Endothelial cell of umbilical vein (primary cell): ENCODE measurements around the gene NEAT1. TPM values are rescaled to one million over a fixed set of nuclear protein-coding genes. Genes with fewer than 3 reads are reported as not detected.

Source experiments
- BruUV-seq: library from RNA; stranded (reverse); fragments of 400-500 nt; replicated peaks from 2 replicates; lab custom pipeline; 2021; lab: Mats Ljungman, UMichigan
- CTCF ChIA-PET: fragments of 300-600, 350-600 bp; sonication (Branson Sonifier 250); formaldehyde crosslinking; loops from one replicate; lab custom pipeline; 2021; ENCODE audit warnings: antibody characterized with exemption, inconsistent platforms; lab: Charles Lee
- POLR2A ChIA-PET: fragments of 300-600, 350-600 bp; sonication (Branson Sonifier 250); formaldehyde crosslinking; loops from one replicate; lab custom pipeline; 2021; ENCODE audit warnings: antibody characterized with exemption, inconsistent platforms; lab: Charles Lee
- DNase-seq: peaks from one replicate; pipeline ENCODE4 v3.0.0-alpha.2; 2011; ENCODE audit warnings: low read depth, low spot score
- FAIRE-seq: peaks from 2 replicates; lab custom pipeline; 2011; peaks lifted over from hg19 to GRCh38; lab: Jason Lieb, UNC
- H2AFZ ChIP-seq: 2 replicates; pipeline ENCODE4 v1.6.0; 2012; ENCODE audit warnings: low read depth, low read length, control low read depth, inconsistent platforms
- H3K27ac ChIP-seq: 2 replicates; pipeline ENCODE4 v1.5.1; 2011; ENCODE audit warnings: low read depth, mild to moderate bottlenecking, control low read depth, low read length, moderate library complexity; ENCODE audit not compliant: insufficient read depth
- H3K27me3 ChIP-seq, 2 experiments: 2 replicates each; pipeline versions ENCODE4 v1.6.0 to v1.6.1; 2011; ENCODE audit warnings: low read length in 2 of 2, mixed read lengths in 1 of 2; ENCODE audit not compliant: control insufficient read depth in 2 of 2, insufficient read depth in 2 of 2
- H3K36me3 ChIP-seq, 2 experiments: 2 replicates in 1 of 2; 3 replicates in 1 of 2; pipeline ENCODE4 v1.5.1; 2011; ENCODE audit warnings: low read length in 2 of 2, mild to moderate bottlenecking in 1 of 2, moderate library complexity in 1 of 2; ENCODE audit not compliant: control insufficient read depth in 2 of 2, insufficient read depth in 2 of 2; ENCODE audit errors: extremely low read depth in 1 of 2
- H3K4me1 ChIP-seq: 3 replicates; pipeline ENCODE4 v1.5.1; 2011; ENCODE audit warnings: mild to moderate bottlenecking, low read length; ENCODE audit not compliant: control insufficient read depth, insufficient read depth; ENCODE audit errors: extremely low read depth
- H3K4me2 ChIP-seq: 2 replicates; pipeline ENCODE4 v1.6.1; 2011; ENCODE audit warnings: low read length, control low read depth, mixed read lengths; ENCODE audit not compliant: insufficient read depth
- H3K4me3 ChIP-seq, 3 experiments: fragments of 200-600 bp in 1 of 3; sonication (generic), shearing (Covaris generic) in 1 of 3; replicated peaks in 1 of 3; 2 replicates each; pipeline ENCODE4 v1.5.1; 2011 to 2016; ENCODE audit warnings: control low read depth in 3 of 3, low read length in 3 of 3, mild to moderate bottlenecking in 2 of 3, inconsistent platforms in 1 of 3, low read depth in 1 of 3, moderate library complexity in 1 of 3; ENCODE audit not compliant: insufficient read depth in 1 of 3
- H3K79me2 ChIP-seq: 2 replicates; pipeline ENCODE4 v1.6.0; 2012; ENCODE audit warnings: low read length, inconsistent platforms; ENCODE audit not compliant: control insufficient read depth, insufficient read depth
- H3K9ac ChIP-seq: replicated peaks from 2 replicates; pipeline ENCODE3; 2011; ENCODE audit warnings: low read length, control low read depth; ENCODE audit not compliant: insufficient read depth; ENCODE audit errors: extremely low read depth
- H3K9me1 ChIP-seq: replicated peaks from 3 replicates; pipeline ENCODE4 v1.6.0; 2011; ENCODE audit warnings: mild to moderate bottlenecking, low read length; ENCODE audit not compliant: control insufficient read depth, insufficient read depth; ENCODE audit errors: extremely low read depth
- H3K9me3 ChIP-seq: replicated peaks from 2 replicates; pipeline ENCODE4 v1.5.1; 2012; ENCODE audit warnings: low read length, inconsistent platforms; ENCODE audit not compliant: control insufficient read depth, insufficient read depth
- H4K20me1 ChIP-seq: replicated peaks from 2 replicates; pipeline ENCODE3; 2011; ENCODE audit warnings: mild to moderate bottlenecking, low read length; ENCODE audit not compliant: control insufficient read depth, insufficient read depth; ENCODE audit errors: extremely low read depth
- EZH2 ChIP-seq: IDR thresholded peaks from 2 replicates; pipeline ENCODE4 v1.6.1; 2012; ENCODE audit warnings: borderline replicate concordance, low read depth, mild to moderate bottlenecking, moderate library complexity, low read length, inconsistent platforms; ENCODE audit not compliant: severe bottlenecking
- FOS ChIP-seq: IDR thresholded peaks from 2 replicates; pipeline ENCODE4 v1.6.1; 2011; ENCODE audit warnings: mild to moderate bottlenecking, low read length, moderate library complexity, borderline replicate concordance; ENCODE audit not compliant: insufficient read depth
- JUN ChIP-seq: IDR thresholded peaks from 2 replicates; pipeline ENCODE4 v1.6.1; 2011; ENCODE audit warnings: borderline replicate concordance, low read depth; ENCODE audit not compliant: insufficient read length, insufficient read depth
- MYC ChIP-seq: IDR thresholded peaks from one replicate; pipeline ENCODE4 v1.6.1; 2011; ENCODE audit warnings: mild to moderate bottlenecking, low read depth, low read length
- POLR2AphosphoS5 ChIP-seq: IDR thresholded peaks from 2 replicates; pipeline ENCODE4 v1.6.1; 2012; ENCODE audit warnings: low read depth, mild to moderate bottlenecking, control low read depth, low read length, moderate library complexity; ENCODE audit not compliant: insufficient read depth
- dilution Hi-C: fragments of 300-500 bp; cut with MboI; formaldehyde crosslinking; loops from one replicate; pipeline ENCODE4 v1.15.0; 2019; ENCODE audit warnings: low sequenced_read_pairs; ENCODE audit not compliant: extremely low pct_ligation_motif_present
- intact Hi-C: fragments of 100-400 bp; cut with micrococcal nuclease; formaldehyde crosslinking; loops from one replicate; pipeline ENCODE4 v1.10.0; 2022
- polyA plus RNA-seq, 4 experiments: library from polyadenylated mRNA; depleted of rRNA in 3 of 4; stranded (reverse) in 3 of 4; unstranded in 1 of 4; fragments of >200 nt; gene quantifications; 2 replicates each; pipeline versions ENCODE4 v1.2.1 to v1.2.3, GENCODE V29; 2011 to 2012; ENCODE audit warnings: missing spikeins in 1 of 4
- total RNA-seq: library from RNA; stranded (reverse); gene quantifications from 2 replicates; pipeline ENCODE4 v1.2.3, GENCODE V29; 2021
- TF ChIP-seq, protein P1 (sequence below), 2 donors: IDR thresholded peaks; 1 replicate in 1 of 2; 2 replicates in 1 of 2; pipeline ENCODE4 v1.5.1; 2011; ENCODE audit warnings: low read length in 2 of 2, mild to moderate bottlenecking in 2 of 2, moderate library complexity in 2 of 2, control low read depth in 1 of 2, inconsistent platforms in 1 of 2, low read depth in 1 of 2; ENCODE audit not compliant: insufficient read depth in 1 of 2; ENCODE audit errors: extremely low read depth in 1 of 2

The NEAT1 gene
- total and polyA plus RNA-seq, 2 donors (not counting 3 experiments of a cell fraction or from before 2014, with no cell fraction given): 34.4 to 957 TPM

- H3K4me3 ChIP-seq: no peak overlapping the region
- dilution Hi-C loops (no loop called here), intact Hi-C loops (no loop called here)
- no peaks in the 10 kb centered on the region for H3K4me1 ChIP-seq
- no peaks in the 10 kb centered on the region for H3K9me3 ChIP-seq
- no peaks in the 10 kb centered on the region for H3K27me3 ChIP-seq
- peaks cover 20% of the 10 kb centered on the region for H3K79me2 ChIP-seq
- no TSS peak for BruUV-seq
- H3K9me1 ChIP-seq: no peaks in the 10 kb centered on the region
- ChIA-PET CTCF (interaction anchor here (1.0 to 2.6 kb wide), 6 partner anchors 22 to 64 kb away, joined by 3 to 15 read pairs (median 8); partner anchors contain the start of gene MALAT1), POLR2A (interaction anchor here (0.5 to 6.9 kb wide), 8 partner anchors 9 to 123 kb away, joined by 3 to 70 read pairs (median 4); partner anchors contain the start of gene MALAT1)
- peak; percentile 55 for DNase-seq
- H4K20me1 ChIP-seq: no peaks in the 10 kb centered on the region
- no peak overlapping the region for H3K4me2 ChIP-seq
- TF ChIP-seq, protein P1, sequence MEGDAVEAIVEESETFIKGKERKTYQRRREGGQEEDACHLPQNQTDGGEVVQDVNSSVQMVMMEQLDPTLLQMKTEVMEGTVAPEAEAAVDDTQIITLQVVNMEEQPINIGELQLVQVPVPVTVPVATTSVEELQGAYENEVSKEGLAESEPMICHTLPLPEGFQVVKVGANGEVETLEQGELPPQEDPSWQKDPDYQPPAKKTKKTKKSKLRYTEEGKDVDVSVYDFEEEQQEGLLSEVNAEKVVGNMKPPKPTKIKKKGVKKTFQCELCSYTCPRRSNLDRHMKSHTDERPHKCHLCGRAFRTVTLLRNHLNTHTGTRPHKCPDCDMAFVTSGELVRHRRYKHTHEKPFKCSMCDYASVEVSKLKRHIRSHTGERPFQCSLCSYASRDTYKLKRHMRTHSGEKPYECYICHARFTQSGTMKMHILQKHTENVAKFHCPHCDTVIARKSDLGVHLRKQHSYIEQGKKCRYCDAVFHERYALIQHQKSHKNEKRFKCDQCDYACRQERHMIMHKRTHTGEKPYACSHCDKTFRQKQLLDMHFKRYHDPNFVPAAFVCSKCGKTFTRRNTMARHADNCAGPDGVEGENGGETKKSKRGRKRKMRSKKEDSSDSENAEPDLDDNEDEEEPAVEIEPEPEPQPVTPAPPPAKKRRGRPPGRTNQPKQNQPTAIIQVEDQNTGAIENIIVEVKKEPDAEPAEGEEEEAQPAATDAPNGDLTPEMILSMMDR (IDR thresholded peaks at IDR 0.05; ENCODE audit: extremely low read depth in 1 of 2, insufficient read depth in 1 of 2, low read depth in 1 of 2, low read length in 2 of 2): no peak
- TF ChIP-seq JUN (no peak), MYC (no peak), EZH2 (no peak), FOS (no peak), POLR2AphosphoS5 (peak; percentile 32)
- peaks cover 5 to 10% of the 10 kb centered on the region in 2 experiments for H3K36me3 ChIP-seq
- no peak overlapping the region for H3K9ac ChIP-seq
- H3K27ac ChIP-seq: no peak overlapping the region
- FAIRE-seq: no peak
- no peak overlapping the region for H2AFZ ChIP-seq
These were observed 23.2 kb downstream of the NEAT1 start for GRCh38 chr11:65445604-65446445.
